Activated T-cell treated with anti-CD3 and anti-CD28 coated beads, Interleukin-2, amount 50 U/mL, for 72 hours (primary cell): ENCODE data around the gene ACADVL. TPM values are rescaled to one million over a fixed set of nuclear protein-coding genes. Genes with fewer than 3 reads are reported as not detected.

Experiments
- ATAC-seq, 2 donors: fragments of 150-1000 bp; cut with Tn5 transposase; replicated peaks in 1 of 2; 2 replicates each; pipeline ENCODE4 v1.10.0; 2021; ENCODE audit warnings: moderate library complexity in 2 of 2, mild to moderate bottlenecking in 1 of 2
- DNase-seq, 2 donors: peaks; one replicate each; pipeline ENCODE4 v3.0.0; 2021 to 2022; ENCODE audit warnings: mixed read lengths in 1 of 2
- H3K27ac Mint-ChIP-seq: one replicate; pipeline ENCODE4 v1.8.0; 2022; ENCODE audit warnings: mild to moderate bottlenecking, moderate library complexity, mixed read lengths
- H3K27me3 Mint-ChIP-seq: one replicate; pipeline ENCODE4 v1.8.0; 2022; ENCODE audit warnings: low read depth, mixed read lengths
- H3K36me3 Mint-ChIP-seq, 2 donors: one replicate each; pipeline ENCODE4 v1.8.0; 2022; ENCODE audit warnings: mixed read lengths in 2 of 2, mild to moderate bottlenecking in 1 of 2; ENCODE audit not compliant: insufficient read depth in 2 of 2
- H3K4me1 Mint-ChIP-seq: one replicate; pipeline ENCODE4 v1.8.0; 2022; ENCODE audit warnings: low read depth, mixed read lengths
- H3K4me3 Mint-ChIP-seq, 2 donors: one replicate each; pipeline ENCODE4 v1.8.0; 2022; ENCODE audit warnings: mild to moderate bottlenecking in 2 of 2, mixed read lengths in 2 of 2, moderate library complexity in 2 of 2
- H3K9me3 Mint-ChIP-seq, 2 donors: one replicate each; pipeline ENCODE4 v1.8.0; 2022; ENCODE audit warnings: mixed read lengths in 2 of 2
- total RNA-seq, 2 donors: library from RNA; stranded (reverse); gene quantifications; one replicate each; pipeline ENCODE4 v1.2.3, GENCODE V29; 2022

Gene ACADVL
- total RNA-seq, 2 donors from 2014 or later, result 335 to 386 TPM

- no peaks in the 10 kb centered on the region for H3K27me3 Mint-ChIP-seq
- peak overlapping the region; percentile 93 to 99 for H3K4me3 Mint-ChIP-seq
- DNase-seq, result no peak
- ATAC-seq, result no peak
- peak overlapping the region; percentile 92 for H3K27ac Mint-ChIP-seq
- H3K36me3 Mint-ChIP-seq, result peaks cover 9 to 20% of the 10 kb centered on the region in 2 donors
- H3K4me1 Mint-ChIP-seq, result peaks cover 41% of the 10 kb centered on the region
- H3K9me3 Mint-ChIP-seq, result no peaks in the 10 kb centered on the region
Measured at GRCh38 chr17:7248796-7249195, 29.1 kb downstream of the ACADVL start.

DNA sequence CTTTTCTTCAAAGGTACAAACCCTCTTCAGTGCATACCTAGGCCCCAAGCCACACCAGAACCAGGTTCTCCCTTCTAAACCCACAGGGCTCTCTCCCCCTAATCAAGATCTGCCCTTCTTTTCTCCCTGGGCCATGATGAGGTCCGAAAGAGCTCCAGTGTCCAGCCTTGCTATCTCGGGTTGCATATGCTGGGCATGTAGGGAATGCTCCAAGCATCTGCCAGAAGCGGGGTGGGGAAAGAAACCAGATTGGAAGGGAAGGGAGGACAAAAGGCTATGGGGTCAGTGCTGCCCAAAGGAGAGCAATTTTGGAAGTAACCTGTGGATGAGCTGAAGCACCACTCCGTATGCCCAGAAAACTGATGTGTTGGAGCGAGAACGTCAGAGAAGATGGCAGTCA, 29.5 kb downstream of the ACADVL start:
- Mint-ChIP-seq H3K9me3 (no peaks in the 10 kb centered on the region), H3K4me1 (peaks cover 45% of the 10 kb centered on the region), H3K36me3 (peaks cover 9 to 20% of the 10 kb centered on the region in 2 donors), H3K4me3 (peak overlapping the region; percentile 93 to 99), H3K27ac (peak overlapping the region; percentile 92), H3K27me3 (no peaks in the 10 kb centered on the region)
- no peak for DNase-seq
- no peak for ATAC-seq

DNA sequence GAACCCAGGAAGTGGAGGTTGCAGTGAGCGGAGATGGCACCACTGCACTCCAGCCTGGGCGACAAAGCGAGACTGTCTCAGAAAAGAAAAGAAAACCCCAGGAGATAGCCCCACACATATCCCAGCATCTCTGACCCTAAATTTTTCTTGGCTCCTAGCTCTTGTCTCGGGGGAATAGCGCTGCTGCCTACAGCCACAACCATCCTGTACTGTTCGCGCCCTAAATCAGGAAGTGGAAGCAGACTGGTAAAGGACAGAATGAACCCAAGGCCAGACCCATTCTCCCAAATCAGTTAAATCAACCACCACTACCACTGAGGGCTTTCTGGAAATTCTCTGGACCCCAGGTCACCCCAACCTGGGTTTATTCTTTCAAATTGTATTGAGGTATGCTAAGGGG, 30.1 kb downstream of the ACADVL start:
- Mint-ChIP-seq H3K4me1 (peaks cover 46% of the 10 kb centered on the region), H3K9me3 (no peaks in the 10 kb centered on the region), H3K27me3 (no peaks in the 10 kb centered on the region), H3K36me3 (peaks cover 9 to 22% of the 10 kb centered on the region in 2 donors), H3K27ac (peak overlapping the region; percentile 98), H3K4me3 (peak overlapping the region; percentile 93 to 99)
- no peak for ATAC-seq
- DNase-seq, result no peak

DNA sequence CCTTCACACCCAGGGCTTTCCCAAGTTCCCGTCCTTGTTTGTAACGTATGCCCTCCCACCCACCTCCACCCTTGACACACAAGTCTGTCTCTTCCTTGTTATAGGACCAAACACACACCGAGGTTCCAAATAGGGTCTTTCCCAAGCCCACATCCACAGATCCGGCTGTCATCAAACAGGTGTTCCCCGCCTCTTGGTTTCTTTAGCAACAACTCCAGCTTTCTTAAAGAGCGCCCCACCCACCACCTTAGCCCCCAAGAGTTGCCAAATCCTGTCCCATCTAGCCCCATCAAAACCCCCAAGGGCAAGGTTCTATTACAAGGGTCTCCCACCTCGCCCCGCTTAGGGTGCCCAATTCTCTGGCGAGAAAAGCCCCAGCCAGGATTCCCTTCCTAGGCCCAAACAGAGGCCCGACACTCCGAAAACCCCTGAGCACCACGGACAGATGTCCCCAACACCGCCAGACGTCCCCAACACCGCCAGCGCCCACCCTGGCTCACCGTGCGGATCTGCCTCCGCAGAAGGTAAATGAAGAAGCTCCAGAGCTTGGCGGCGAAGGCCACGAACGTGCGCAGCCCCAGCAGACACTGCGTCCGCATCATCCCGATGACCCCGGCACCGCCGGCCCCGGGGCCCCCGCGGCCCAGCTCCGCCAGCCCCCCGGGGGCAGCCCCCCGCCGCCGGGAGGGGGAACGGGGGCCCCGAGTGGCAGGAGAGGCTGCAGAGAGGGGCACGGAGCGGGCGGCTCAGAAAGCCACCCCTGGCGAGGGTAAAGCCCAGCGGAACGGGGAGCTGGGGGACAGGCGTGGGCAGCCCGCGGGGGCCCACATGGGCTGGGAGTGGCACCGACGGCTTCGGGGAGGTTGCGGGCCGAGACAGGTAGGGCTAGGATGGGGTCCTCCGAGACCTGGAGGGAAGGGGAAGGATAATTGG, 31.2 kb downstream of the ACADVL start:
- Mint-ChIP-seq H3K36me3 (peaks cover 9 to 20% of the 10 kb centered on the region in 2 donors), H3K4me3 (peak overlapping the region; percentile 93 to 99), H3K4me1 (peaks cover 46% of the 10 kb centered on the region), H3K27ac (peak overlapping the region; percentile 98), H3K27me3 (no peaks in the 10 kb centered on the region), H3K9me3 (no peaks in the 10 kb centered on the region)
- no peak for DNase-seq
- peak; percentile 4 for ATAC-seq

GRCh38 chr17:7251661-7252175, 32.0 kb downstream of the ACADVL start, which contains the start of gene CTDNEP1:
TSS of gene CTDNEP1 (minus strand) at chr17:7251734. CDS start at chr17:7251296, 438 bp downstream.
- Mint-ChIP-seq H3K9me3 (no peaks in the 10 kb centered on the region), H3K4me1 (peaks cover 46% of the 10 kb centered on the region), H3K4me3 (peak within 1 kb of the TSS; percentile 93 to 99), H3K27ac (peak within 1 kb of the TSS; percentile 98), H3K27me3 (no peaks in the 10 kb centered on the region), H3K36me3 (peaks cover 7 to 18% of the 10 kb centered on the region in 2 donors)
- DNase-seq (peak; percentile 98 to 99), ATAC-seq (peak; percentile 96 to 97)

DNA sequence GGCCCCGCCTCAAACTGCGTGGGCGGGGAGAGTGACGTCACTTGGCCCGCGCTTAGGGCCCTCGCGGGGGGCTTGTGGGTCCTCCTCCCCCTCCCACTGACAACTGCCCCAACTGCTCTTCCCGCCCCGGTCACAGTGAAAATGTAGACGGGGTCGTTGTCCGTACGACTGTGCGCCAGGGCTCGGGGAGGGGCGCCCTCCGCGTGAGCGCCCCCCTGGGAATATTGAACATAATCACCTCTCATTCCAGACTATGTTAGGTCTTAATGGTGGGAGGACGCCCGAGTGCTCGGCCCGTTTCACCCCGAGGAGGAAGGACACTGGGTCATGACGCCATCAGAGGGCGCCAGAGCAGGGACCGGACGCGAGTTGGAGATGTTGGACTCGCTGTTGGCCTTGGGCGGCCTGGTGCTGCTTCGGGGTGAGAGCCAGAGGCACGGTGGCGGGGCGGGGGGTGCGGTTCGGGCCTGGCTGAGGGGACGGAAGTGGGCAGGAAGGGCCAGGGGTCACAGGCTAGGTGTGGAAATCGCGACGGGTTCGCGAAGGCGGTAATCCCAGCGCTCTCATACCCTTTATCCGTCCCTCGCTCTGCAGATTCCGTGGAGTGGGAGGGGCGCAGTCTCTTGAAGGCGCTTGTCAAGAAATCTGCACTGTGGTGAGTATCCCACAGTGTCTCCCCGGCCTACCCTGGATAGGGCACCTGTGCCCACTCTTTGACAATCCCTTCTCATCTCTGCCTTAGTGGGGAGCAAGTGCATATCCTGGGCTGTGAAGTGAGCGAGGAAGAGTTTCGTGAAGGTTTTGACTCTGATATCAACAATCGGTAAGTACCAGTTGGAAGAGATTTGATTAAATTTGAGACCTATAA, 32.7 kb downstream of the ACADVL start, which contains the start of gene ELP5:
Gene ELP5 (plus strand): TSS at position 40 of the 868 bp plus-strand sequence. CDS start 336 bp downstream, at position 376.
- Mint-ChIP-seq H3K9me3 (no peaks in the 10 kb centered on the region), H3K36me3 (peaks cover 7 to 22% of the 10 kb centered on the region in 2 donors), H3K27me3 (no peaks in the 10 kb centered on the region), H3K4me3 (peak within 1 kb of the TSS; percentile 93 to 99), H3K27ac (peak within 1 kb of the TSS; percentile 98), H3K4me1 (peaks cover 46% of the 10 kb centered on the region)
- ATAC-seq (peak; percentile 75 to 76), DNase-seq (peak; percentile 92 to 94)

DNA sequence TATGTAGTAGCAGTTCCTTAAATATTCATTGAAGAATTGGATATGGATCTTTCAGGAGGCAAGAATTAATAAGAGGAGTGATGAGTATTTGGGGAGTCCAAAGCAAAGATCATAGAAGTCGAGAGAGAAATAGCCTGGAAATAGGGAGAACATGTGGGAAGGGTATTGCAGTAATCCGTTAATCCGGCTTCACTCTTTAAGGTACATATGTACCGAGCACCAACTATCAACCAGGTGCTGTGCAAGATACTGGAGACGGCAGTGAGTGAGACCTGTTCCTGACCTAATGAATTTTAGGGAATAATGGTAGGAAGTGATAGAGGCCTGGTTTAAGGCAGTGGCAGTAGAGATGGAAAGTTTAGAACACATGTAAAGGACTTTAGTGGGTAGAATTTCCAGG, 33.3 kb downstream of the ACADVL start:
- no peak for DNase-seq
- Mint-ChIP-seq H3K4me3 (peak overlapping the region; percentile 88 to 99), H3K4me1 (peaks cover 46% of the 10 kb centered on the region), H3K9me3 (no peaks in the 10 kb centered on the region), H3K27me3 (no peaks in the 10 kb centered on the region), H3K27ac (peak overlapping the region; percentile 85), H3K36me3 (peaks cover 7 to 22% of the 10 kb centered on the region in 2 donors)
- ATAC-seq, result no peak

- Mint-ChIP-seq H3K4me3 (no peak overlapping the region), H3K27me3 (no peaks in the 10 kb centered on the region), H3K9me3 (no peaks in the 10 kb centered on the region), H3K4me1 (peaks cover 44% of the 10 kb centered on the region), H3K36me3 (peaks cover 7 to 22% of the 10 kb centered on the region in 2 donors), H3K27ac (peak overlapping the region; percentile 84)
- DNase-seq (no peak), ATAC-seq (no peak)
Measured at GRCh38 chr17:7254511-7254910, 34.8 kb downstream of the ACADVL start.

DNA sequence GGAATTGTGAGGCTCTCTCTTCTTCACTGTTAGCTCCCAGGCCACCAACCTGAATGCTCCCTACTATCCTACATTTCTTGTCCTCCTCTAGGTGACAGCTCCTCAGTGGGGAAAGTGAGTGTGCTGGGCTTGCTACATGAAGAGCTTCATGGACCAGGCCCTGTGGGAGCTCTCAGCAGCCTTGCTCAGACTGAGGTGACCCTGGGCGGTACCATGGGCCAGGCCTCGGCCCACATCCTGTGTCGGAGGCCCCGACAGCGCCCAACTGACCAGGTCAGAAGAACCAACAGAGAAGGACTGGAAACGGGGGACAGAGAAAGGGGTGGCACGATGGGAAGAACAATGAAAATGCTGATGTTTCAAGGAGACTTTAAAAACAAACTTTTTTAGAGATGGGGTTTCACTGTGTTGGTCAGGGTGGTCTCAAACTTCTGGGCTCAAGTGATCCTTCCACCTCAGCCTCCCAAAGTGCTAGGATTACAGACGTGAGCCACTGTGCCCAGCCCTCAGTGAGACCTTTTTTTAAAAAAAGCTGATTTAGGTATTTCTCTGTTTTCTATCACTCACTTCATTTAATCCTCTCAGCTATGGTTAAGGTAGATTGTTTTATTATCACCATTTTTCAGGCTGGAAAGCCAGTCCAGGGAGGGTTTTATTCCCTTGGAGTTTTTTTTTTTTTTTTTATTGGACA, 37.2 kb downstream of the ACADVL start:
- no peaks in the 10 kb centered on the region for H3K27me3 Mint-ChIP-seq
- no peak overlapping the region for H3K27ac Mint-ChIP-seq
- no peak for ATAC-seq
- H3K4me3 Mint-ChIP-seq, result no peak overlapping the region
- H3K36me3 Mint-ChIP-seq, result peaks cover 3 to 18% of the 10 kb centered on the region in 2 donors
- no peaks in the 10 kb centered on the region for H3K9me3 Mint-ChIP-seq
- no peak for DNase-seq
- peaks cover 41% of the 10 kb centered on the region for H3K4me1 Mint-ChIP-seq

DNA sequence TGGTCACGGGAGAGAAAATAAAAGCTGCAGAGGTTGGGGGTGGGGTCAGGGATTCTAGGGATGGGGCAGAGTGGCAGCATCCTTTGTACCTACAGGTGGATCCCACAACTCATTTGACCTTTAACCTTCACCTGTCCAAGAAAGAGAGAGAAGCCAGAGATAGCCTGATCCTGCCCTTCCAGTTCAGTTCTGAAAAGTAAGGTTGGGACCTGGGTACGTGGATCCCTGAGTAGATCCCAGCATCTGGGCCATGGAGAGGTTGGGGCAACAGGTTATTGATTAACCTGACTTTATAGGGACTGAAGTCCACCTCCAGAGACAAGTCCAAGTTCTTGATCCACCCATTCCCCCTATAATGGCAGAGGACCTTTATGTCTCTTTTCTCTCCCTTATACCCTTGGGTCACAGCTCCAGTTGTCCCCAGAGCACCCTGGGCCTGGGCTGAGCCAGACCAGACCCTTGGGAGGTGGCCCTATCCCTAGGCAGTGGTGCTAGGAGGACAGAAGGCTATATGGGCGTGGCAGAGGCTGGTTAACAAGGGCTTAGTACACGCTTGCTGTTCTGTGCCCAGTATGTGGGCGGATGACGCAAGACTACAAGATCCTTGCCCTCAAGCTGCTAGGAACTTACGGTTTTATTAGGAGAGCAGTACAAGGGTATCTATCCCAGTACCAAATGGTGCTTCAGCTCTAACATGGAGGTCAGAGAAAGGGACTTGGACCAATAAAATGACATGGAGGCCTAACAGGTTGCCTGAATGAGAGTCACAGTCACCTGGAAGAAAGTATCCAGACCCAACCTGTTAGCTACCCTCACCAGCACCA, 39.2 kb downstream of the ACADVL start:
- H3K27ac Mint-ChIP-seq, result peak overlapping the region; percentile 32
- peaks cover 3 to 12% of the 10 kb centered on the region in 2 donors for H3K36me3 Mint-ChIP-seq

DNA sequence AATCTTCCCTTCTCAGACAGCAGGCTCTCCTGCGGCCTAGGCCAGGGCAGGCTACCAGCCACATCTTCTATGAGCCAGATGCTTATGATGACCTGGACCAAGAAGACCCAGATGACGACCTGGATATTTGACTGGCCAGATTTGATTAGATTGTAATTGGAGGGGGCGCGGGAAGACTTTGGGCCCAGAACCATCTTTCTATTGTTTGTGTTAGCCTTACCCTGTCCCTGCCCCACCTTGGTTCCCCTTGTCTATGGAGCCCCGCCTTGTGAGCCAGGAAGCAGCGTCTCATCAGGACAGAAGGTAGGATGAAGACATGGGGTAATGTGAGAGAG, 39.8 kb downstream of the ACADVL start:
- Mint-ChIP-seq H3K4me3 (peak overlapping the region in 1 of 2 donors; percentile 4), H3K27me3 (peaks cover 20% of the 10 kb centered on the region), H3K4me1 (peaks cover 40% of the 10 kb centered on the region), H3K9me3 (no peaks in the 10 kb centered on the region), H3K27ac (no peak overlapping the region), H3K36me3 (peaks cover 3 to 12% of the 10 kb centered on the region in 2 donors)
- ATAC-seq (no peak), DNase-seq (no peak)

More for the DNA sequence above, 39.2 kb downstream of the ACADVL start:
- Mint-ChIP-seq H3K4me3 (peak overlapping the region in 1 of 2 donors; percentile 4), H3K4me1 (peaks cover 41% of the 10 kb centered on the region), H3K9me3 (no peaks in the 10 kb centered on the region), H3K27me3 (peaks cover 14% of the 10 kb centered on the region)
- ATAC-seq (no peak), DNase-seq (no peak)
